Vagina (tissue), 2 donors: ENCODE measurements around the gene ZNF83. TPM values are rescaled to one million over a fixed set of nuclear protein-coding genes. Genes with fewer than 3 reads are reported as not detected.

Source experiments
- DNase-seq, 2 donors: peaks; one replicate each; pipeline ENCODE4 v3.0.0-alpha.2; 2017; ENCODE audit errors: extremely low spot score in 2 of 2
- H3K27ac ChIP-seq: fragments of 200-600 bp; sonication (generic); one replicate; pipeline ENCODE4 v1.5.1; 2019
- H3K27me3 ChIP-seq: fragments of 200-600 bp; sonication (generic); one replicate; pipeline ENCODE4 v1.5.1; 2019
- H3K36me3 ChIP-seq, 2 donors: fragments of 200-600 bp; sonication (generic); one replicate each; pipeline ENCODE4 v1.5.1; 2017 to 2019
- H3K4me1 ChIP-seq: fragments of 200-600 bp; sonication (generic); one replicate; pipeline ENCODE4 v1.5.1; 2019
- H3K4me3 ChIP-seq, 2 donors: fragments of 200-600 bp; sonication (generic); 1 replicate in 1 of 2; 2 replicates in 1 of 2; pipeline ENCODE4 v1.5.1; 2016 to 2019
- H3K9me3 ChIP-seq: fragments of 200-600 bp; sonication (generic); one replicate; pipeline ENCODE4 v1.5.1; 2019
- CTCF ChIP-seq, 3 experiments: fragments of 450-650 bp in 2 of 3; fragments of 200-600 bp in 1 of 3; sonication (generic) in 1 of 3; IDR thresholded peaks; one replicate each; pipeline ENCODE4 v1.5.1; 2017 to 2019; ENCODE audit warnings: antibody characterized with exemption in 3 of 3, mild to moderate bottlenecking in 2 of 3, moderate library complexity in 2 of 3
- POLR2A ChIP-seq, 2 donors: fragments of 450-650 bp; IDR thresholded peaks; one replicate each; pipeline ENCODE4 v1.6.1; 2017; ENCODE audit warnings: antibody characterized with exemption in 2 of 2, mild to moderate bottlenecking in 2 of 2, moderate library complexity in 2 of 2
- POLR2AphosphoS5 ChIP-seq, 2 donors: sonication (generic); formaldehyde crosslinking; IDR thresholded peaks; one replicate each; pipeline ENCODE4 v1.9.0; 2017; ENCODE audit warnings: antibody characterized with exemption in 2 of 2, mild to moderate bottlenecking in 2 of 2, low read depth in 1 of 2; ENCODE audit not compliant: insufficient read depth in 1 of 2
- intact Hi-C: fragments of 100-400 bp; cut with DNase I; formaldehyde crosslinking; loops from one replicate; pipeline ENCODE4 v1.15.1; 2023
- total RNA-seq: library from RNA; depleted of rRNA; stranded (reverse); fragments of >200 nt; gene quantifications from one replicate; pipeline ENCODE4 v1.2.3, GENCODE V29; 2016

ZNF83 gene
- total RNA-seq, 1 donor from 2014 or later, result 78.6 TPM

GRCh38 chr19:52626915-52627314, 11.2 kb downstream of the ZNF83 start:
- H3K27ac ChIP-seq, result no peak overlapping the region
- TF ChIP-seq POLR2A (IDR thresholded peaks at IDR 0.05), result no peak
- TF ChIP-seq POLR2AphosphoS5 (IDR thresholded peaks at IDR 0.05; ENCODE audit: insufficient read depth in 1 of 2, low read depth in 1 of 2), result no peak
- no peak for TF ChIP-seq CTCF (IDR thresholded peaks at IDR 0.05)
- no peak for DNase-seq
- no peaks in the 10 kb centered on the region for H3K4me1 ChIP-seq
- no peaks in the 10 kb centered on the region for H3K9me3 ChIP-seq
- intact Hi-C loops, result no loop called here
- H3K36me3 ChIP-seq, result peaks cover 0 to 29% of the 10 kb centered on the region in 2 donors
- no peaks in the 10 kb centered on the region for H3K27me3 ChIP-seq
- H3K4me3 ChIP-seq, result no peak overlapping the region

- Histone ChIP-seq H3K9me3 (no peaks in the 10 kb centered on the region), H3K4me3 (no peak overlapping the region), H3K27me3 (no peaks in the 10 kb centered on the region), H3K36me3 (peaks cover 0 to 45% of the 10 kb centered on the region in 2 donors), H3K27ac (no peak overlapping the region), H3K4me1 (no peaks in the 10 kb centered on the region)
- intact Hi-C loops, result loop anchor here (1.0 kb wide), 1 partner anchor 48 kb away; no protein-coding TSS in a partner anchor
- no peak for DNase-seq
- TF ChIP-seq POLR2AphosphoS5 (IDR thresholded peaks at IDR 0.05; ENCODE audit: insufficient read depth in 1 of 2, low read depth in 1 of 2), result no peak
- no peak for TF ChIP-seq POLR2A (IDR thresholded peaks at IDR 0.05)
- TF ChIP-seq CTCF (IDR thresholded peaks at IDR 0.05), result no peak
Measured at GRCh38 chr19:52622261-52622660, 15.9 kb downstream of the ZNF83 start.

GRCh38 chr19:52621376-52621775, 16.8 kb downstream of the ZNF83 start:
- Histone ChIP-seq H3K9me3 (no peaks in the 10 kb centered on the region), H3K4me3 (no peak overlapping the region), H3K4me1 (no peaks in the 10 kb centered on the region), H3K27ac (no peak overlapping the region), H3K27me3 (no peaks in the 10 kb centered on the region), H3K36me3 (peaks cover 0 to 49% of the 10 kb centered on the region in 2 donors)
- TF ChIP-seq POLR2AphosphoS5 (IDR thresholded peaks at IDR 0.05; ENCODE audit: insufficient read depth in 1 of 2, low read depth in 1 of 2), result no peak
- TF ChIP-seq CTCF (IDR thresholded peaks at IDR 0.05), result no peak
- TF ChIP-seq POLR2A (IDR thresholded peaks at IDR 0.05), result no peak
- no peak for DNase-seq
- intact Hi-C loops, result no loop called here

GRCh38 chr19:52613299-52613906, 24.8 kb downstream of the ZNF83 start:
- Histone ChIP-seq H3K4me3 (no peak overlapping the region), H3K4me1 (no peaks in the 10 kb centered on the region), H3K9me3 (no peaks in the 10 kb centered on the region), H3K36me3 (peaks cover 0 to 52% of the 10 kb centered on the region in 2 donors), H3K27ac (no peak overlapping the region), H3K27me3 (no peaks in the 10 kb centered on the region)
- DNase-seq, result no peak
- intact Hi-C loops, result no loop called here
- no peak for TF ChIP-seq CTCF (IDR thresholded peaks at IDR 0.05)
- TF ChIP-seq POLR2AphosphoS5 (IDR thresholded peaks at IDR 0.05; ENCODE audit: insufficient read depth in 1 of 2, low read depth in 1 of 2), result no peak
- no peak for TF ChIP-seq POLR2A (IDR thresholded peaks at IDR 0.05)

GRCh38 chr19:52603558-52604207, 34.5 kb downstream of the ZNF83 start:
- H3K4me1 ChIP-seq, result peaks cover 15% of the 10 kb centered on the region
- no peaks in the 10 kb centered on the region for H3K36me3 ChIP-seq
- H3K27me3 ChIP-seq, result no peaks in the 10 kb centered on the region
- intact Hi-C loops, result no loop called here
- H3K27ac ChIP-seq, result peak overlapping the region; percentile 36
- no peaks in the 10 kb centered on the region for H3K9me3 ChIP-seq
- no peak for DNase-seq
- TF ChIP-seq POLR2A (IDR thresholded peaks at IDR 0.05) (no peak), CTCF (IDR thresholded peaks at IDR 0.05) (no peak), POLR2AphosphoS5 (IDR thresholded peaks at IDR 0.05; ENCODE audit: insufficient read depth in 1 of 2, low read depth in 1 of 2) (no peak)
- H3K4me3 ChIP-seq, result no peak overlapping the region
